NCI-H2081 treated with DMSO at 0.1 percent for 48 hours (cell line): Measurements from ENCODE around the gene HTR7.

ENCODE experiments used
- DNase-seq: peaks from one replicate; lab custom pipeline; 2025; lab: John Stamatoyannopoulos, UW

Gene HTR7

DNA sequence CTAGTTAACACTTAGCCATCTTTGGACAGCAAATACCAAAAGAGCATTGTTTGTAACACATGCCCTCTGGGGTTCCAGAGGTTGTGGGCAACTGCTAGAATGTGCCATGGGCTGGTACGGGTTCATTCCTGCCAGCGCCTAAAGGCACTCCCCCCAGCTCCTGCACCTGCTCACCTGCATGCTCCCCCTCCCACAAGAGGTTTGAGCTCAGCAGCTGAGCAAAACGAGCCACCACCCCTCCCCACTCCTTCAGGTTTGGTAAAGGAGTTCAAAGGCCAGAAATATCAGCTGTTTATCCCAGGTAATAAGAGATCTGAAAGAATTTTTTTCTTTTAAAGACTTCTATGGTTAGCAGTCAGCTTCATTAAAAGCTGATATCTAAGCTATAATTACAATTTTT is 53.5 kb downstream of the HTR7 start:
- DNase-seq: no peak

DNA sequence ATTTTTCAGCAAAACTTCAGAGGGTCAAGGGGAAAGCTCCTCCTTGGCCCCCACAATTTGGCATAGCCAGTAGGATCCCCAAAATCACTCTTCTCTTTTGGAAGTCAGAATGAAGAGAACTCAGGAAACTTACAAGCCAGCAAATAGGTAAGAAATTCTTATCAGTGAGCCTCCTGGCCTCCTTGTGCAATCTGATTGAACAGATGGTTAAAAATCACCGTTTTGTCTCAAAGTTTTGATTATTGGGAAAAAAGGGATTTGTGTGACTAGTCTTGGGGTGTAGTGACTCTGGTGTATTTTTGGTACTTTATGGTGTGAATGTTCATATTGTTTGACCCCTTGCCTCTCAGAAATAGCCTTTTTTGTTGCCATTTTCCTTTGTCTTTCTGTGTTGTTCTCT is 56.2 kb downstream of the HTR7 start:
- DNase-seq: no peak

DNA sequence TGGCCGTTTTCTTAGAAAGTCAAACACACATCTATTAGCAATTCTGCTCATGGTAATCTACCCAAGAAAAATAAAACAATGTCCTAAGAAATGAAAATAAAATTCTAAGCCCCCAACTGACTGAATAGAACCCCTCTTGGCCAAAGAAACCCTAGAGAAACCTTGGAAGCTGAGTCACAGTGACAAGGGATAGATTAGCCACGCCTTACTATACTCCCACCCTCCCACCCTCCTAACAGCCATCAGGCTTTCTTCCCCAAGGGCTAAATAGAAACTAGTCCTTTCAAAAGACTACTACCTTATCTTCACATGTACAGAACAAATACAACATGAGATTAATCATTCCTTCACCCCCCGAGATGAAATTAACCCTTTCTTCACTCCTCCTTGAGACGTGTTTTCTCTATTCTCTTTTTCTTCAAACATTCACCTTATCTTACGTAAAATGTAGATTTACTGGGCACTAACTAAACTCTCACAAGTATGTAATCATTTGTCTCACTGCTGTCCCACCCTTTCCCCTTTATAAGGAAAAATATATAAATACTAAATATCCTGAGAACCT is 57.5 kb downstream of the HTR7 start:
- no peak for DNase-seq

DNA sequence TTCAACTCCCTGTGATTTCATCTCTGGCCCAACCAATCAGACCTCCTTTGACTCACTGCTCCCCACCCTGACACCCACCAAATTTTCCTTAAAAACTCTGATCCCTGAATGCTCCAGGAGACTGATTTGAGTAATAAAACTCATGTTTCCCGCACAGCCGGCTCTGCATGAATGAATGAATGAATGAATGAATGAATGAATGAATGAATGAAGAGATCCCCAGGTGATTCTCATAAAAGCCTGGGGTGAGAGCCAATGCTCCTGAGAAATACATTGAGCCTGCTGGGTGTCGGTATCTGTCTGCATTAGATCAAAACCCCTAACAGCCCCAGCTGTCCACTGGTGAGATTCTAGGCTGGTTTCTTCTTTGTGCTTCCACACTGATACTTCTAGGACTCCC is 58.7 kb downstream of the HTR7 start:
- no peak for DNase-seq

DNA sequence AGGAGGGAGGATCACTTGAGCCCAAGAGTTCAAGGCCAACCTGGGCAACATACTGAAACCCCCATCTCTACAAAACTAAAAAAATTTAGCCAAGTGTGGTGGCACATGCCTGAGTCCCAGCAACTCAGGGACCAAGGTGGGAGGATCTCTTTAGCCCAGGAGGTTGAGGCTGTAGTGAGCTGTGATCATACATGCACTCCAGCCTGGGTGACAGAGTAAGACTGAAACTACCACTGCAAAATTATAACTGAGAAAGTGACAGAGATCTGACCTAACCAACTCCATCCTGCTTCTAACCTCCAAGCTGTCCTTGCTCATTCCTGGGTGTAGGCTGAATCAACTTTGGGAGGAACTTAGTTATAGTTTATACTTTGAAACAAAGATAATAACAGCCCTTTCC is 59.4 kb downstream of the HTR7 start:
- no peak for DNase-seq

DNA sequence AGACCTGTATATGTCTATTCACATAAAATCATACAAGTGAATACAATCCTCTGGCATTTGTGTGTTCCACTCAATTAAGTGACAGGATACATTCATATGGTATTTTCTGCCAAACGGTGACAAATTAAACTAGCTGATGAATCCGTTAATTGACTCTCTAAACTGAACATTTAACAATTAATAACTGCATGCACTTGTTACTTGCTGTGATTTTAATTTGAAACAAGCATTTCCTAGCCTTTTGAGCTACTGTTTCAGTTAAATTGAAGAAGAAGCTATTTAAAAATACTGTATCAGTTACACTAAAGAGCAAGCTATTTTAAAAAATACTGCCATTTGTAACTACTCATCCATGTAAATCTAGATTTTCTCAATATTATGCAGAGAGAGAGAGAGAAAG is 67.4 kb downstream of the HTR7 start:
- DNase-seq: no peak

DNA sequence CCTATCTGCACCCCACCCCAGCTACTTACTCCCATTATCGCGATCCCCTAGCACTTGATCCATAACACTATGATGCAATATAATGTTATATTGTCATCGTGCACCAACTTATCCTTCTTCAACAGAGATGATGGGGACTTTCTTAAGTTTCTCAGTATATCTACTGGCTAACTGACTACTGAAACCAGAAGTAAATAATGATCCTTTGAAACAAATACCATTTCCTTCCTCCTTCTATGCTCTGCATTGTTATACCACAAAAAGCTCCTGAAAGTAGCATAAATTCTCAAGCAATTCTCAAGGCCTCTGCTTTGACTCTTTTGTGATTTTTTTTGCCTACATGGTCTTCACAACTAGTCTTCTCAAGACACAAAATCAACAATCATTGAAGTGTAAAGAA is 68.9 kb downstream of the HTR7 start:
- no peak for DNase-seq

DNA sequence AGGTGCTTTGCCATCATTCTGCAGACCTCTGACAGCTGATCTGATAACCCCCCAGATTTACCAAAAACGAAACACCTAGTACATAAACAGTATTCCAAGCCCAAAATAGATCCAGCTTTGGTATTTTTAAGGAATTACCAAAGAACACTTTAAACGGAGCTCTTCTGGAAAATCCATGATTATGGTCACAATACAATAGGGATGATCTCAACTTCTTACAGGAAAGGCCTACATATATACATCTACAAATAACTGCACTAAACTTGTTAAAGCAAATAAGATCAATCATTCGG is 69.7 kb downstream of the HTR7 start:
- no peak for DNase-seq

DNA sequence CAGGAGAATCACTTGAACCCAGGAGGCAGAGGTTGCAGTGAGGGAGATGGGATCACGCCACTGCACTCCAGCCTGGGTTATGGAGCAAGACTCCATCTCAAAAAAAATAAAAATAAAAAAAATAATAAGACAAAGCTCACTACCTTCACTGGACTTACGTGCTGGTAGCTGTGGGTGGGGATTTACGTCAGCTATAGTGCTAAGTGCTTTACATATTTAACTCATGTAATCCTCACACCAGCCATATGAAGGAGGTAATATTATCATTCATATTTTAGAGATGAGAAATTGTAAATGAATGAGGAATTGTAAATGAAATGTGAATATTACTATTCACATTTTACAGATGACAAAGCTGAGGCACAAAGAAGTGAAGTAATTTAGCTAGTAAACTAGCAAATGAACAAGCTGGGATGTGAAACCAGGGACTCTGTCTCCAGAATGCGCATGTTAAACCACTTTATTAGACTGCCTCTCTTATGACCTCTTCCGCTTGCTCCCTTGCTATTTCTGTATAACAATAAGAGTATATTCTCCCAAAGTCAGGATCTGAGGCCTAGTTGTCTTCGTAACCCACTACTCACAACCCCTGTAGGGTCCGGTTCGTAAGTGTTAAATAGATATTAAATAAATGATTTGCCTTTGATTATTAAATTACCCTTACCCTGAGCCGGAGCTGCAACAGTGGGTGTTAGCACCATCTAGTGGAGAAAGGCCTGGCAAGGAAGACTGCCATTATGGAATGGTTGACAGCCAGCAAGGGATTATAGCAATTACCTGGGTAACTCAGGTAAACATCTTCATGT is 70.2 kb downstream of the HTR7 start:
- DNase-seq: peak; percentile 1

DNA sequence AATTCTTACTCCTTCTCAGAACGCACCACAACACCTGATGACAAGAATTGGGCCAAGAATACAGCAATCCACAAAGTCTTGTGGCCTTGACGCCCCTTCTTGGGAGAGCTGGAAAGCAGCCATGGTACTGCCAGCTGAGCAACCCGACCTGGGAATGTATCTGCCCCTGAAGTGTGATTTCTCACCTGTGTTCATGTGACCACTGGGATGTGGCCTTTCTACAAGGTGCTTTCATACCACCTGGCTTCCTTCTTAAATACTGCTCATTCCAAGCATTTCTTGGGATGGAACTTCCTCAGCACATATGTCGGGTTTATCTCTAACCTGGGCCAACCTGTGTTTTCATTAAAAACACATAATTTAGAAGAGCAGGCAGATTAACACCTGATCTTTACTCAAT is 72.1 kb downstream of the HTR7 start:
- DNase-seq: no peak

DNA sequence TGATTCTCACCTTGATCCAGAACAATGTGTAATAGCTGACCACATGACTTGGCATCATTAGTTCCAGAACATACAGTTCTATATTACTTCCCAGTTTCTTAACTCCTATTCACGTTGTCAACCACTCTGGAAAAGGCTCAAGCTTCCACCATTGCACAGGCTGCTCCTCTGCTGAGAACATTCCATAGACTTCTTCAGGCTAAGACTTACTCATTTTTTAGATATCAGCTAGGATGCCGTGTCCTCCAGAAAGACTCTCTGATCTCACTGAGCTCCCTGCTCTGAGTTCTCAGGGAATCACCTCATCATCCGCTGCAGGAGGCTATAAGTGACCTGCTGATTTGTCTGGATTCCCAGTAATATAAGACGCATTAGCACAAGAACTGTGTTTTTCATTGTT is 73.1 kb downstream of the HTR7 start:
- DNase-seq: no peak

DNA sequence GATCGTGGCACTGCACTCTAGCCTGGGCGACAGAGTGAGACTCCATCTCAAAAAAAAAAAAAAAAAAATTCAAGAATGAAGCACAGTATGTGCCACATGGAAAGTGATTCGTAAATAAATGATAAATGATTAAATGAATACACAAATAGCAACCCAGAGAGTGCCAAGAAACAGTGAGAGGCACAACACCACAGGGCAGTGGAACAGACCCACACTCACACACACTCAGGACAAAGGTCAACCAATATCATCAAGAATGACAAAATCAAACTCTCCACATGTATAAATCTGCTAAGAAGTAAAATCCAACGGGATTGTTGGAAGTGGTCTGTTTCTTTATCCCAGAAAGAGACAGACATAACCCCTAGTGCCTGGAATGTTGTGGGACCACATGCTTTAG is 77.4 kb downstream of the HTR7 start:
- no peak for DNase-seq

DNA sequence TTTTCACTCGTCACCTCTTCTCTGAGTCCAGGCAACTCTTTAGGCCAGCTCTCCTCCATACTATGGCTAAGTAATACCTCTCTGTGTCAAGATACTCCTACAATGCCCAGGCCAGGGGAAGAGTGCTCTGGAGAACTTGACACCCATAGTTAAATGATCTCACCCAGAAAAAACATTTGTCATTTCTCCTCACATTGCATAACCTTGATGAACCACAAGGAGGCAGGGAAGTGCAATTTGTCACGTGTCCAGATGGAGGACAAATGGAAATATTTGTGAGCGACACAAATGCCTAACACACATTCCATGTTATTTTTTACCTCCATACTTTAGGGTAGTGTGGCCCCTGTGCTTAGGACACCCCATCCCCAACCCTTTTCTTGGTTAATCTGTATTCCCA is 78.3 kb downstream of the HTR7 start:
- DNase-seq: no peak

DNA sequence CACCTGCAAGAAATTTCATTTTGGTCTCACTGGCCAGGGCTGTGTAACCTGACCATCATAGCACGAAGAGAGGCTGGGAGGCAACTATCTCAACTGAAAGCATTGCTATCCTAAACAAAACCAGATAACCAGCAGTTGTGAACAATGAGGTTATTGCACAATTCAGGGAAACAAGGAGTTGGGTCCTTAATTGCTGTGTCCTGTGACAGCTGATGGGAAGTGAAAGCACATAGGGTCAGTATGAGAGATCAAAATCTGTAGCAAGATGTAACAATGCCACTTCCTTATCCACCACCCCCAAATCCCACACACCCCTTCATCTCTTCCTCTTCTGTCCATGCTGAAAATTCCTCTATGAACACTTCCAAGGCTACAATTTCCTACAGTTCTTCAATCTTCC is 80.2 kb downstream of the HTR7 start:
- DNase-seq: no peak

DNA sequence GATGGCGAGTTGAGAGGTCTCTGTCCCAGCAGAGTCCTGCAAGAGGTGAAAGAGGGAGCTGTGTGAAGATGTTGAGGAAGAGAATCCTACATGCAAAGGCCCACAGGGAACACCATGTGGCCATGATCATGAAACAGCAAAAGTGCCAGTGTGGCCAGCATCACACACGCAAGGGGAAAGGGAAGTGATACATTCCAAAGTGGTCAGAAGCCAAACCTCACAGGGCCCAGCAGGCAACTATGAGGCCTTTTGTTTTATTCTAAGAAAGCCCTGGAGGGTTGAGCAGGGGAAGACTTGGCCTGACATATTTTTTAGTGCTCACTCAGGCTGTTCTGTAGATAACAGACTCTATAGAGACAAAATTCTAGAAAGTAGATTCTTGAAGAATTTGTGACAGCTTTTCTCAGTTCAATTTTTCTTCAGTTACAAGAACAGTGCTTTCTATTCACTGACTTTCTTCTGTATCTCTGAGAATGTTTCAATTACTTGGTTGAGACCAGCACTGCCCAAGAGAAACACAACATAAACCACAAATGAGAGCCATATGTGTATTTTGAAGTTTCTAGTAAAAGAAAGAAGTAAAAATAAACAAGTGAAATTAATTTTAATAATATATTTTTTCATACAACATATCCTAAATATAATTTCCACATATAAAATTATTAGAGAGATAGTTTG is 82.3 kb downstream of the HTR7 start:
- no peak for DNase-seq

DNA sequence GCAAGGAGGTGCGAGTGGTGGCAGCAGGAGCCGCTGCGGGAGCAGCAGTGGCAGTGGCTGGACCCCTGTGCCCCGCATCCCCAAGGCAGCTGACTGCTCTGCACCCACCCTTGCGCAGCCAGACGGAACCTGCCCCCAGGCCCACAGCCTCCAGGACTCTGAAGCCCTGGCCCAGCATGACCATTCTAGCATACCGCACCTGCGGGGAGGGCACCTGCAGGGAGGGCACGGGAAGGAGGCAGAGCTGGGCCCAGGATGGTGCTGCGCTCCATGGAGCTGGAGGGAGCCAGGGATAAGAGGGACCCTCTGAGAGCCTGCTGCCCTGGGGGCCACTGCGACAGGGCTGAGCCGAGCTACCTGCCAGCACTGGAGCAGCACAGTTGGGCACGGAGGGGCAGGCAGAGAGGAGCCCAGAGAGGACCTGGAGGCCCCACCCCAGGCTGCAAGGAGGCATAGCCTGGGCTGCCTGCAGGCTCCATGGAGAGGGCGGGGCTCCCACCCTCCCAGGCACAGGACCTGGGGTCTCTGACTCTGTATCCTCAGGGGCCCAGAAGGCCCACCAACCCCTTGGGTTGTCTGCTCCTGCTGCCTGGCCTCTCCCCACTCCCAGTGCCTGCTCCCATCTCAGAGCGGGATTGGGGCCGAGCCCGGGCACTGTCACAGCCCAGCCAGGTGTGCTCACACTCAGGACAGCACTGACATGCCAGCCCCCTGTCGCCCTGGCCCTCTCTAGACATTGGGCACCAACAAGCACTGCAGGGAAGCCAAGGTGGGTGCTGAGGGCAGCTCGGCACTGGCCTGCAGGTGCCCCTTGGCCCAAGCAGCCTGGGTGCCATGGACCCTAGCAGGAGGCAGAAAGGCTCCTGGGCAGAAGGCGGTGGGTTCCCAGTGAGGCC is 87.6 kb downstream of the HTR7 start:
- DNase-seq: no peak

DNA sequence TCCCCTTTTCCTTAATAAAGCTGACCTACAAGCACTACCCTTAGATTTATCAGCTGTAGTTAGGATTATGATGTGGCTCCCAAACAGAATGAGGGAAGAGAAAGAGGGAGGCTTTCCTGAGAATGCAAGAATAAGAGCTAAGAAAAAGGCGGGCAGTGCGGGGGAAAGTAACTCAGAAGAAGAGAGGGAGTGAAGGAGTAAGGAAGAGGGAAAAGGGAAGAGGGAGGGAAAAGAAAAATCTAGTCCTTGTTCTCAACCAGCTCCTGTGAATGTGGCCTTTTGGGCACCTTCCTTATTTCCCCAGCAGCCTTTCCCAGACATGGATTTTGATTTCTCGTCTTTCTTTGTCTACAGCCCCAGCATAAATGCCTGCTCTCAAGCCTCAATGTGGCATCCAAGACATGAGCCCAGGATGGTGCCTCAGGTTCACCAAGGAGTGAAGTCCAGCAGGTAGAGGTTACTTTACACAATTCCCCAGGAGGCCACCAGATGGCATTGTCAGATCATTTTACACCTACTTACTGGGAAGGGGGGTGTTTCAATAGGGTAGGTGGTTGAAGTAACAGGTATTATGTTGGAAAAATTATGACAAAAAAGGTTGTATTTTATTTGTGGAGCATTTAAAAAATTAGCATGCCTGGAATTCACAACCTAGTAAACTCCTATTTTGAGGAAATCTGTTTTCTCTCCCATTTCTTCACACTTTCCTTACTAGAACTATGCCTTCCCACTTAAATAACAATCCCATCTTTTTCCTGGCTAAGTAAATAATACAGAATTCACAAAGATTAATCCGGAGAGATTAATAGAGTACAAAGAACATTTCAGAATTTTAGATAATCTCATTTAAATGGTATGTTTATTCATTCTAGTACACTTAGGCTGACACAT is 106.5 kb downstream of the HTR7 start:
- no peak for DNase-seq

DNA sequence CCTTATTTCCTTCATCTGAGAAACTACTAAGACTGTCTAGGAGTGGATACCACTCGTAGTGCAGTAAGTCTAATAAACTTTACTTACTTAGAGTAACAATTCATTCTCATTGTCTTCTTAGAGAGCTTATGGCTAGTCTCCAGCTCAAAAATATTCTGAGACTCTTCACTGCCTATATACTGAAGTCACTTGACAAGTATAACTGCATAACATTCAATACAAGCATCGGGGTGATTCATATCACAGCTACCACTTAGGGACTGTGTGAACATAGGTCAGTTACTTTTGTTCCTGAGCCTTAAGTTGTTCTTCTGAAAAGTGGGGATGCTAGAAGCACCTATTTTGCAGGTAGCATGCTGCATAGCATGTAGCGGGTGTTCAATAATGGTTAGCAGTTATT is 111.0 kb downstream of the HTR7 start:
- no peak for DNase-seq

DNA sequence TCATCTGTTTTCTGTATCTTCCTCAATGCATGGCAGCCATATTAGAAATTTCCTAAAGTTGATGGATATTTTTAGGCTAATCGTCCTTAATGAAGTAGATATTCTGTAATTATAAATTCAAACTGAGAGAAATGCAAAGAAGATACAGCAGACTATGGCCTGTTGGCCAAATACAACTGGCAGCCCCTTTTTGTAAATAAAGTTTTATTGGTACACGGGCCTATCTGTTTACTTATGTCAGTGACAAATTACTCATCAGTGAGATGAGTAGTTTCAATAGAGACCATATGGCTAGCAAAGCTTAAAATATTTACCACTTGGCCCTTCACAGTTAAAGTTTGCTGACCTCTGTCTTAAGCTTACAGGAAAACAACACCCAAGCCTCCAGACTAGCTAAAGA is 112.3 kb downstream of the HTR7 start:
- DNase-seq: no peak

DNA sequence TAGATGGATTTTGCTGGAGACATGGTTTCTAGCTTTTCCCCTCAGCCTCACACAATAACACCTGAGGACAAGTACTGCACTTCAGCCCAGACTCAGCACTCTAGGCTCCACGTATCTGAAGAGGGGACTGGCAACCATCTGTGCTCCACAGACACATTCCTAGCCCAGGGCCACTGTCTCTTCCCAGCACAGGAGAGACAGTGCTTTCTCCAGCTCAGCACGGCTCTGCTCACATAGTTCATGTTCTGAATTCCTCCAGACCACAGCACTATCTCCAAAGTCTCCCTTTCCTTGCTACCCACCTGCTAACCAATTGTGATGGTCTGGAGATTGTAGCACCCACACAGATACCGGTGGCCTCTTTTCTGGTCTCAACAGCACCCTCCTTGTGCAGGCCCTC is 114.5 kb downstream of the HTR7 start:
- no peak for DNase-seq

DNA sequence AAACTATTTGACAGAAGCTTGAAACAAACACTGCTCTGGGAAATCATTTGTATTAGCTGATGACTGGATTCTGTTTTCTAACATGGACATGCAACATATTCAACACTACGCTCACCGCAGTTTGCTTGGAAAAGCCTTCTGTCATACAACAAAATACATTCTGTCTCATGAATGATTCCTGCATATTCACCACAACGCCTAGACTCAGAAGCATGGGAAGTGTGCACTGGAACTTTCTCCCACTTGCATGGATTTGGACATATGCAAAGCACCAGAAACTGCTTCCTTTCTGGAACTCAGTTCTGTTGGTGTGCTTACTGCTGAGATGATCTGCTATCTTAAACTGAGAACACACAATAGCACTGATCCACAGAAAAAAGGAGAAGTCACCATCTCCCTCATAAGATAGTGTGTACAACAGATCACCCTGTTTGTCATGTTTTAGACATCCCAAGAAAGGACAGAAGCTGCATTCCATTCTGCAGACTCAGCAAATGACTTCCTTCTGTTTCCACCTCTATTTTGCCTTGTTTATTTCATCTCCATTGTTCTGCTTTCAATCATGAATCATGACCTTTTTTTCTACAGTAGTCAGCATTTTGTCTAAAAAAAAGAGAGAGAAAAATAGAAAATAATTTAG is 115.8 kb downstream of the HTR7 start:
- no peak for DNase-seq
